OCI-LY1 (cell line): ENCODE results near the gene PPP1CA.

Experiments
- H2AFZ ChIP-seq: fragments of 200-600 bp; sonication (generic), shearing (Covaris generic); 2 replicates; pipeline ENCODE4 v1.6.0; 2014; ENCODE audit warnings: antibody characterized with exemption, mild to moderate bottlenecking, low read length
- H3F3A ChIP-seq: fragments of 200-600 bp; sonication (generic), shearing (Covaris generic); 2 replicates; pipeline ENCODE4 v1.6.0; 2014; ENCODE audit warnings: mild to moderate bottlenecking, antibody characterized with exemption, low read length, moderate library complexity; ENCODE audit not compliant: insufficient read depth
- H3K27ac ChIP-seq: fragments of 200-600 bp; sonication (generic); 2 replicates; pipeline ENCODE4 v1.5.1; 2014; ENCODE audit warnings: low read length, mixed run types, mild to moderate bottlenecking, low read depth; ENCODE audit not compliant: poor library complexity, severe bottlenecking
- H3K27me3 ChIP-seq: fragments of 200-600 bp; sonication (generic); 2 replicates; pipeline ENCODE4 v1.6.0; 2014; ENCODE audit warnings: antibody characterized with exemption, mild to moderate bottlenecking, low read length, moderate library complexity; ENCODE audit not compliant: insufficient read depth
- H3K36me3 ChIP-seq: fragments of 200-600 bp; sonication (generic); 2 replicates; pipeline ENCODE4 v1.6.1; 2014; ENCODE audit warnings: mild to moderate bottlenecking, antibody characterized with exemption, low read length, moderate library complexity, mixed read lengths; ENCODE audit not compliant: insufficient read depth
- H3K4me1 ChIP-seq: fragments of 200-600 bp; sonication (generic); 2 replicates; pipeline ENCODE4 v1.5.1; 2014; ENCODE audit warnings: mild to moderate bottlenecking, low read length, moderate library complexity; ENCODE audit not compliant: insufficient read depth, severe bottlenecking
- H3K4me2 ChIP-seq: fragments of 200-600 bp; sonication (generic), shearing (Covaris generic); 2 replicates; pipeline ENCODE4 v1.6.1; 2014; ENCODE audit warnings: low read length
- H3K4me3 ChIP-seq: fragments of 200-600 bp; sonication (generic); 2 replicates; pipeline ENCODE4 v1.5.1; 2014; ENCODE audit warnings: low read length, low read depth, mild to moderate bottlenecking, mixed read lengths; ENCODE audit not compliant: poor library complexity, severe bottlenecking
- H3K79me2 ChIP-seq: fragments of 200-600 bp; shearing (Covaris generic); 2 replicates; pipeline ENCODE4 v1.6.1; 2016; ENCODE audit warnings: mixed run types, low read length, mixed read lengths; ENCODE audit not compliant: insufficient read depth
- H3K9ac ChIP-seq: fragments of 200-600 bp; sonication (generic), shearing (Covaris generic); 2 replicates; pipeline ENCODE4 v1.6.1; 2014; ENCODE audit warnings: mild to moderate bottlenecking, low read length, mixed read lengths
- H3K9me2 ChIP-seq: fragments of 200-600 bp; sonication (generic), shearing (Covaris generic); 2 replicates; pipeline ENCODE4 v1.6.1; 2014; ENCODE audit warnings: low read depth, mild to moderate bottlenecking, low read length, mixed read lengths
- H3K9me3 ChIP-seq: fragments of 200-600 bp; shearing (Covaris generic); 2 replicates; pipeline ENCODE4 v1.6.1; 2014; ENCODE audit warnings: low read length, mixed read lengths
- H4K20me1 ChIP-seq: fragments of 200-600 bp; sonication (generic), shearing (Covaris generic); 2 replicates; pipeline ENCODE4 v1.6.0; 2016; ENCODE audit warnings: mild to moderate bottlenecking, low read length; ENCODE audit not compliant: insufficient read depth
- CTCF ChIP-seq: fragments of 200-600 bp; sonication (generic), shearing (Covaris generic); IDR thresholded peaks from 2 replicates; pipeline ENCODE4 v1.5.1; 2017; ENCODE audit warnings: mild to moderate bottlenecking, antibody characterized with exemption, low read length, moderate library complexity, mixed read lengths
- EZH2 ChIP-seq: fragments of 200-600 bp; sonication (generic), shearing (Covaris generic); IDR thresholded peaks from 2 replicates; pipeline ENCODE4 v1.8.0; 2017; ENCODE audit warnings: borderline replicate concordance, mixed run types, mild to moderate bottlenecking, antibody characterized with exemption, low read length, moderate library complexity, mixed read lengths

PPP1CA gene

GRCh38 chr11:67439321-67440228, 37.9 kb upstream of the PPP1CA start:
- peaks cover 94% of the 10 kb centered on the region for H3K4me1 ChIP-seq
- H3K27ac ChIP-seq: peak overlapping the region; percentile 97
- no peaks in the 10 kb centered on the region for H3K27me3 ChIP-seq
- peak overlapping the region; percentile 92; the same call in 1 of the 2 replicates for H3K9ac ChIP-seq
- H4K20me1 ChIP-seq: no peaks in the 10 kb centered on the region
- no peaks in the 10 kb centered on the region for H3K9me2 ChIP-seq
- H3K9me3 ChIP-seq: no peaks in the 10 kb centered on the region
- peak overlapping the region; percentile 79 for H3K4me3 ChIP-seq
- no peaks in the 10 kb centered on the region for H3K79me2 ChIP-seq
- no peak overlapping the region for H2AFZ ChIP-seq
- TF ChIP-seq EZH2: no peak
- TF ChIP-seq CTCF: peak; percentile 40; the same call in 1 of the 2 replicates
- H3K36me3 ChIP-seq: peaks cover 20% of the 10 kb centered on the region
- peak overlapping the region; percentile 89 for H3K4me2 ChIP-seq
- H3F3A ChIP-seq: peaks cover 9% of the 10 kb centered on the region; the same call in 1 of the 2 replicates

GRCh38 chr11:67438158-67438902, 36.7 kb upstream of the PPP1CA start:
- peaks cover 32% of the 10 kb centered on the region for H3K36me3 ChIP-seq
- no peaks in the 10 kb centered on the region for H3K9me2 ChIP-seq
- H3F3A ChIP-seq: peaks cover 9% of the 10 kb centered on the region; the same call in 1 of the 2 replicates
- H3K27me3 ChIP-seq: no peaks in the 10 kb centered on the region
- TF ChIP-seq CTCF (no peak), EZH2 (no peak)
- H2AFZ ChIP-seq: no peak overlapping the region
- H3K4me3 ChIP-seq: peak overlapping the region; percentile 79
- peak overlapping the region; percentile 92 for H3K9ac ChIP-seq
- H3K27ac ChIP-seq: peak overlapping the region; percentile 97
- H3K9me3 ChIP-seq: no peaks in the 10 kb centered on the region
- no peaks in the 10 kb centered on the region for H3K79me2 ChIP-seq
- no peaks in the 10 kb centered on the region for H4K20me1 ChIP-seq
- peak overlapping the region; percentile 89 for H3K4me2 ChIP-seq
- peaks cover 96% of the 10 kb centered on the region for H3K4me1 ChIP-seq

- Histone ChIP-seq H3F3A (peaks cover 7% of the 10 kb centered on the region; the same call in 1 of the 2 replicates), H3K4me3 (peak overlapping the region; percentile 79), H3K9ac (peak overlapping the region; percentile 92), H4K20me1 (no peaks in the 10 kb centered on the region), H3K4me2 (peak overlapping the region; percentile 89), H3K9me3 (no peaks in the 10 kb centered on the region), H3K27me3 (no peaks in the 10 kb centered on the region), H3K79me2 (no peaks in the 10 kb centered on the region), H3K36me3 (peaks cover 37% of the 10 kb centered on the region), H2AFZ (no peak overlapping the region), H3K4me1 (peaks cover 97% of the 10 kb centered on the region), H3K9me2 (no peaks in the 10 kb centered on the region), H3K27ac (peak overlapping the region; percentile 97)
- no peak for TF ChIP-seq CTCF
Observed at GRCh38 chr11:67437809-67438157, 36.1 kb upstream of the PPP1CA start.
